Ovary (tissue), 9 donors: Measurements from ENCODE around the gene NT5DC3. TPM values are rescaled to one million over a fixed set of nuclear protein-coding genes. Genes with fewer than 3 reads are reported as not detected.

ENCODE experiments used
- DNase-seq, 5 donors: peaks; one replicate each; pipeline ENCODE4 v3.0.0-alpha.2; 2019 to 2020
- H3K27ac ChIP-seq, 2 donors: fragments of 200-600 bp; one replicate each; pipeline versions ENCODE4 v1.5.1 to v1.8.0; 2019 to 2022
- H3K27me3 ChIP-seq: fragments of 200-600 bp; one replicate; pipeline ENCODE4 v1.8.0; 2022
- H3K36me3 ChIP-seq: fragments of 200-600 bp; sonication (generic); one replicate; pipeline ENCODE4 v1.5.1; 2019
- H3K4me1 ChIP-seq: one replicate; pipeline ENCODE4 v1.8.1; 2013; ENCODE audit warnings: mild to moderate bottlenecking, moderate library complexity; ENCODE audit not compliant: insufficient read depth
- H3K4me3 ChIP-seq: fragments of 200-600 bp; sonication (generic); one replicate; pipeline ENCODE4 v1.5.1; 2017
- H3K9me3 ChIP-seq, 2 donors: fragments of 200-600 bp in 1 of 2; sonication (generic) in 1 of 2; one replicate each; pipeline versions ENCODE4 v1.5.1 to v1.8.1; 2013 to 2019; ENCODE audit warnings: mild to moderate bottlenecking in 1 of 2, moderate library complexity in 1 of 2
- CTCF ChIP-seq, 3 donors: fragments of 450-650 bp in 2 of 3; fragments of 200-600 bp in 1 of 3; IDR thresholded peaks; one replicate each; pipeline versions ENCODE4 v1.5.1 to v1.8.0; 2016 to 2022; ENCODE audit warnings: antibody characterized with exemption in 3 of 3, mild to moderate bottlenecking in 1 of 3
- EP300 ChIP-seq: sonication (generic); formaldehyde crosslinking; IDR thresholded peaks from one replicate; pipeline ENCODE4 v1.6.1; 2017; ENCODE audit warnings: antibody characterized with exemption
- POLR2A ChIP-seq: fragments of 450-650 bp; IDR thresholded peaks from one replicate; pipeline ENCODE4 v1.6.1; 2017; ENCODE audit warnings: antibody characterized with exemption, mild to moderate bottlenecking, moderate library complexity
- WGBS, 3 donors: extraction: QIAGEN DNeasy Blood & Tissue Kit in 1 of 3; methylation state at CpG; one replicate each; pipeline versions ENCODE4 v1.1.5 to v1.1.7; 2013 to 2017; 5-methylcytosine and 5-hydroxymethylcytosine counted together
- intact Hi-C, 4 donors: fragments of 100-400 bp; cut with DNase I; formaldehyde crosslinking; loops; one replicate each; pipeline versions ENCODE4 v1.11.0 to v1.15.1; 2022 to 2023
- polyA plus RNA-seq, 2 donors: library from polyadenylated mRNA; stranded (reverse); fragments of 200-250 nt in 1 of 2; fragments of 350-450 nt in 1 of 2; fragmentation: Illumina TruSeq in 1 of 2; extraction: RNeasy Lipid Tissue Mini Kit (QIAGEN cat#74804) in 1 of 2; gene quantifications; one replicate each; pipeline ENCODE4 v1.2.3, GENCODE V29; 2013 to 2014
- total RNA-seq, 7 donors: library from RNA; depleted of rRNA in 2 of 7; stranded (reverse); fragments of >200 nt in 2 of 7; fragmentation: NEBNext Ultra II Directional in 3 of 7; extraction: Animal tissue kit (Norgen Biotek cat#: 25700) in 3 of 7; gene quantifications; one replicate each; pipeline versions ENCODE4 v1.1.0 to v1.2.4, GENCODE V29; 2016 to 2023
- donor health status: DM: no; HTN: no; CAD: no; lungs with moderate emphysema.
- donor health status: DM: no; HTN: no; CAD: no.
- donor health status: Bipolar disorder and iron deficiency.
- donor health status: DM: yes; HTN: yes; CAD: no.
- donor health status: DM: no; HTN: no; CAD: no.
- donor health status: DM: yes; HTN: yes; CAD: no.

Gene NT5DC3
- total and polyA plus RNA-seq, 9 donors = 1.8 to 9.3 (median 7.1) TPM

DNA sequence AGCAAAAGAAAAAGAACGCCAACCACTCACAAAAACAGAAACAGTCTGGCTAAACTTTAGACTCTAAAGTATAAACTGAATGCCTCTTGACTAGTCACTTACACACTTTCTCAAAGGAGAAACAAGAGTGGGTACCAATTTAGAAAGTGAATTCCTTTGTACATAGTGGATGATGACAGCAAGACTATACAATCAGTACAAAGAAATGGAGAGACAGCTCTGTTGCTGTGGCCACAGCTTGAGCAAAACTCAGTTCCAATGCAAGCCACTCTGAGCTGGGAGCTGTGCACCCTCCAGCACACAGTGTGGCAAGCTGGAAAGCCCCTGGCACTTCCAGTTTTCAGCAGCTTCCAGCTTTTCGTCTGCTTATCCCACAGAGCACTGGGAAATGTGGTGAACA is 21.7 kb downstream of the NT5DC3 start:
- peaks cover 3% of the 10 kb centered on the region for H3K4me1 ChIP-seq
- TF ChIP-seq EP300 (no peak), POLR2A (no peak), CTCF (IDR thresholded peaks at IDR 0.05) (no peak)
- no peak for DNase-seq

DNA sequence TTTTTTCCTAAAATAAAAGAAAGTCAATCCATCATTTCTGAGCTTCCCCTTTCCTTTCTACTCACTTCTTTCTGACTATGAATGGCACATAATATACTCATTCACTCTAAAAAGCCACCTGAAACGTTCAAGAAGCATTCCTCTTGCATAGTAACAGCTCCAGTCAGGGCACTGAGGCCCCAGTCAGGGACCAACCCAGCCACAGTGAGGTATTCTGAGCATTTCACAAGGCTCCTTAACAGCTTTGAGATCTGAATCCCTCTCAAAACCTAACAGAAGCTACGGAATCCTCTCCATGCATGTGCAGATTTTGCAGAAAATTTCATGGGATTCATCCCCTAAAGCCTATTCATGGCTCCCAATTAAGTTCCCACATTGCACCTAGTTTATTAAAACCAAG is 23.2 kb downstream of the NT5DC3 start:
- TF ChIP-seq EP300 = no peak
- TF ChIP-seq POLR2A = no peak
- H3K27ac ChIP-seq = no peak overlapping the region
- H3K4me1 ChIP-seq = peaks cover 3% of the 10 kb centered on the region
- intact Hi-C loops = no loop called here
- H3K4me3 ChIP-seq = no peak overlapping the region
- 79 to 90% (median 88%) methylated on average over 2 of the region's 2 CpGs for WGBS, 3 donors
- no peaks in the 10 kb centered on the region for H3K27me3 ChIP-seq
- no peak for DNase-seq
- H3K36me3 ChIP-seq = no peaks in the 10 kb centered on the region
- no peaks in the 10 kb centered on the region for H3K9me3 ChIP-seq

More for the DNA sequence above, 21.7 kb downstream of the NT5DC3 start:
- 74 to 80% (median 75%) methylated on average over 2 of the region's 2 CpGs for WGBS, 3 donors
- Histone ChIP-seq H3K9me3 (no peaks in the 10 kb centered on the region), H3K27me3 (no peaks in the 10 kb centered on the region), H3K4me3 (no peak overlapping the region), H3K36me3 (no peaks in the 10 kb centered on the region), H3K27ac (no peak overlapping the region)
- intact Hi-C loops = no loop called here

DNA sequence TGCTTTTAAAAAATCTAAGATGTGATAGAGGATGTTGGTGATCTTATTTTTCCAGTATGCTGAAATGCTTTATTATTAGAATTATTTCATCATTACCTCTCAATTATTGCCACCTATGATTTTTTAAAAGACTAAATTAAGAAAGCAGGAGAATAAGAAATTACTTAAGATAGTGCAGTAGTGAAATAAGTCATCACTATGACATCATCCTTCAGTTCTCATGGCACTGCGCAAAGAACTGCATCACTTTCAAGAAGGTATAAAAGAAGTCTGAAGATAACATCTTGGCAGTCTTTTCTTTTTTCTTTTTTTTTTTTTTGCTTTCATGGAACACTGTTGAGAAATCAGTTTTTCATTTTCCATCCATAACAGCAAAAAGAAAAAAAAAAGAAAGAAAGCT is 24.4 kb downstream of the NT5DC3 start:
- H3K4me1 ChIP-seq = peaks cover 3% of the 10 kb centered on the region
- no peak for TF ChIP-seq CTCF (IDR thresholded peaks at IDR 0.05)
- TF ChIP-seq EP300 = no peak
- TF ChIP-seq POLR2A = no peak
- no peak for DNase-seq
- H3K9me3 ChIP-seq = no peaks in the 10 kb centered on the region
- H3K27me3 ChIP-seq = no peaks in the 10 kb centered on the region
- no peaks in the 10 kb centered on the region for H3K36me3 ChIP-seq
- H3K27ac ChIP-seq = no peak overlapping the region
- no peak overlapping the region for H3K4me3 ChIP-seq
- 94 to 98% (median 97%) methylated on average over 1 of the region's 1 CpG for WGBS, 3 donors
- intact Hi-C loops = no loop called here

DNA sequence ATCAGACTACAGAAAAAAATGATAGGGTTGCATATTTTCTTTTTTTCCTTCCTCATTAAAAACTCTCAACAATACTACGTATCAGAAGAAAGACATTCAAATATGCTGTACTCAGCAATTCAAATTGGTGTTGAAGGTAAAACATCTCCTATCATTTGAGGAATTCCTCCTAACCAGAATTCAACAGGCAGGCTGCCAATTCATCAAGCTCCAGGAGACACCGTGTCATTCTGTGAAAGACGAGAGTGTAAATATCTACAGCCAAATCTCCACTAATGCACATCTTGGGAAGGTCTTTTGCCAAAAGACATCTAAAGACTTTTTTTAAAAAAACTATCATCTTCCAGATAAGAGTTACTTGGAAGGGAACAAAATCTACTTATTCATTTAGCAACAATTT is 26.6 kb downstream of the NT5DC3 start:
- TF ChIP-seq EP300 (no peak), POLR2A (no peak), CTCF (IDR thresholded peaks at IDR 0.05) (no peak)
- Histone ChIP-seq H3K36me3 (no peaks in the 10 kb centered on the region), H3K4me1 (peaks cover 2% of the 10 kb centered on the region), H3K9me3 (no peaks in the 10 kb centered on the region), H3K27me3 (no peaks in the 10 kb centered on the region), H3K4me3 (no peak overlapping the region), H3K27ac (no peak overlapping the region)
- WGBS, 3 donors = 23 to 39% (median 35%) methylated on average over 3 of the region's 3 CpGs
- no peak for DNase-seq
- intact Hi-C loops = no loop called here

DNA sequence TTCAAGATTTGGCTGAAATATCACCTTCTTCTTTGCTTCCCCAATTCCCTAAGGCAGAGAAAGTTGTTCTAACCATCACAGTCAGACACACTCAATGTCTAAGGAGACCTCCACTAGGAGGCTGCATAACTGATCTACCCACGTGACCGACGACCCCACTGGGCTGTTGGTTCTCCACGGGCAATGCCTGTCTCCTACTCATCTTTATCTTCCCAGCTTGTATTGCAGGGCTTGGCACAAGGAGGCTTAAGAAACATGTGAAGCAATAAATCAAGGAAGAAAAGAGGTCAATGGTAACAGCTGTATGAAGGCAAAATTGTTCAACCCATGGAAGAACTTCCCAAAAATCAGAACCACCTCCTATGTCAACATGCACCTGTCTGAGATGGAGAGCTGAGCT is 27.1 kb downstream of the NT5DC3 start:
- WGBS, 3 donors = 37 to 45% (median 43%) methylated on average over 4 of the region's 4 CpGs
- no peak for DNase-seq
- Histone ChIP-seq H3K4me3 (no peak overlapping the region), H3K27me3 (no peaks in the 10 kb centered on the region), H3K27ac (no peak overlapping the region), H3K4me1 (no peaks in the 10 kb centered on the region), H3K36me3 (no peaks in the 10 kb centered on the region), H3K9me3 (no peaks in the 10 kb centered on the region)
- TF ChIP-seq EP300 = no peak
- no peak for TF ChIP-seq POLR2A
- TF ChIP-seq CTCF (IDR thresholded peaks at IDR 0.05) = no peak
- intact Hi-C loops = no loop called here
